K562 (cell line): Measurements from ENCODE around the gene ALDH5A1. TPM values are rescaled to one million over a fixed set of nuclear protein-coding genes. Genes with fewer than 3 reads are reported as not detected.

Experiments used
- BRCA1 ChIP-seq, 2 experiments: fragments of 450-650 bp in 1 of 2; sonication (generic) in 1 of 2; formaldehyde crosslinking in 1 of 2; IDR thresholded peaks; 2 replicates each; pipeline versions ENCODE4 v1.5.0 to v1.6.1; 2017 to 2020; ENCODE audit warnings: mild to moderate bottlenecking in 1 of 2, missing genetic modification reagents in 1 of 2
- CBFA2T3 ChIP-seq: fragments of 450-650 bp; IDR thresholded peaks from 2 replicates; pipeline ENCODE4 v1.6.1; 2017
- HNRNPLL ChIP-seq: fragments of 200-400 bp; formaldehyde crosslinking; IDR thresholded peaks from 2 replicates; pipeline ENCODE4 v1.6.1; 2017; ENCODE audit warnings: low read length, low read depth, mild to moderate bottlenecking; ENCODE audit not compliant: poor library complexity, severe bottlenecking
- HNRNPUL1 ChIP-seq: fragments of 200-400 bp; formaldehyde crosslinking; IDR thresholded peaks from 2 replicates; pipeline ENCODE4 v1.6.1; 2017; ENCODE audit warnings: low read length
- NCOA6 ChIP-seq: fragments of 450-650 bp; IDR thresholded peaks from 2 replicates; pipeline ENCODE4 v1.6.1; 2017; ENCODE audit warnings: mild to moderate bottlenecking
- PHF20 ChIP-seq: fragments of 450-650 bp; IDR thresholded peaks from 2 replicates; pipeline ENCODE4 v1.6.1; 2018; ENCODE audit not compliant: partially characterized antibody
- RAD21 ChIP-seq, 2 experiments: fragments of 250-450 bp in 1 of 2; fragments of 450-650 bp in 1 of 2; sonication (Bioruptor Pico) in 1 of 2; formaldehyde crosslinking in 1 of 2; IDR thresholded peaks in 1 of 2; conservative IDR thresholded peaks in 1 of 2; 2 replicates each; pipeline versions ENCODE4 v1.4.0 to v1.8.0; 2020 to 2022; ENCODE audit warnings: mild to moderate bottlenecking in 2 of 2, moderate library complexity in 1 of 2
- RBM34 ChIP-seq: fragments of 200-400 bp; formaldehyde crosslinking; IDR thresholded peaks from 2 replicates; pipeline ENCODE4 v1.6.1; 2018; ENCODE audit warnings: low read length, borderline replicate concordance; ENCODE audit not compliant: insufficient read depth
- SP1 ChIP-seq: sonication (generic); formaldehyde crosslinking; IDR thresholded peaks from 2 replicates; pipeline ENCODE4 v1.8.1; 2022; ENCODE audit warnings: mild to moderate bottlenecking, missing genetic modification reagents
- ZZZ3 ChIP-seq: fragments of 450-650 bp; IDR thresholded peaks from 2 replicates; pipeline ENCODE4 v1.6.1; 2016; ENCODE audit warnings: antibody characterized with exemption, mild to moderate bottlenecking, moderate library complexity
- polyA plus RNA-seq, 8 experiments: library from polyadenylated mRNA; depleted of rRNA in 4 of 8; stranded (reverse) in 5 of 8; unstranded in 3 of 8; fragments of >200 nt; fragmentation: Nextera tagmentation in 2 of 8; fragmentation: Illumina TruSeq in 1 of 8; extraction: Ambion mirVana in 2 of 8; extraction: Trizol in 1 of 8; gene quantifications; 2 replicates each; pipeline versions ENCODE4 v1.2.1 to v1.2.3, GENCODE V29; 2011 to 2014; ENCODE audit warnings: inconsistent platforms in 1 of 8, missing spikeins in 1 of 8
- total RNA-seq, 7 experiments: library from RNA; depleted of rRNA in 6 of 7; stranded (reverse); fragments of >200 nt in 6 of 7; fragmentation: Illumina TruSeq in 2 of 7; extraction: Trizol in 2 of 7; gene quantifications; 2 replicates each; pipeline versions ENCODE4 v1.2.1 to v1.2.3, GENCODE V29; 2011 to 2021; ENCODE audit warnings: low replicate concordance in 1 of 7
- TF ChIP-seq, protein P1 (sequence below): fragments of 450-650 bp; IDR thresholded peaks from 2 replicates; pipeline ENCODE4 v1.6.1; 2016; ENCODE audit warnings: mild to moderate bottlenecking
- TF ChIP-seq, protein P2 (sequence below), 3 experiments: IDR thresholded peaks in 2 of 3; conservative IDR thresholded peaks in 1 of 3; 2 replicates each; pipeline ENCODE4 v1.5.1; 2011 to 2012; ENCODE audit warnings: low read length in 3 of 3, mild to moderate bottlenecking in 3 of 3, control low read depth in 2 of 3, improper control_type of control experiment in 1 of 3, inconsistent platforms in 1 of 3, low read depth in 1 of 3, mixed read lengths in 1 of 3, moderate library complexity in 1 of 3; ENCODE audit not compliant: insufficient read depth in 2 of 3
- TF ChIP-seq, protein P3 (sequence below): IDR thresholded peaks from 2 replicates; pipeline ENCODE4 v1.6.1; 2011; ENCODE audit not compliant: insufficient read length; ENCODE audit errors: extremely low read depth
- TF ChIP-seq, protein P4 (sequence below): fragments of 450-650 bp; IDR thresholded peaks from 2 replicates; pipeline ENCODE4 v1.6.1; 2017; ENCODE audit warnings: antibody characterized with exemption, mild to moderate bottlenecking
- TF ChIP-seq, protein P5 (sequence below): sonication (generic); formaldehyde crosslinking; IDR thresholded peaks from 2 replicates; pipeline ENCODE4 v1.8.0; 2022; ENCODE audit warnings: mild to moderate bottlenecking, missing genetic modification reagents

ALDH5A1 gene
- total and polyA plus RNA-seq, 9 of the 15 experiments (the other 6 are each of a cell fraction or from before 2014, with no cell fraction given): 2.2 to 19.7 (median 9.5) TPM

DNA sequence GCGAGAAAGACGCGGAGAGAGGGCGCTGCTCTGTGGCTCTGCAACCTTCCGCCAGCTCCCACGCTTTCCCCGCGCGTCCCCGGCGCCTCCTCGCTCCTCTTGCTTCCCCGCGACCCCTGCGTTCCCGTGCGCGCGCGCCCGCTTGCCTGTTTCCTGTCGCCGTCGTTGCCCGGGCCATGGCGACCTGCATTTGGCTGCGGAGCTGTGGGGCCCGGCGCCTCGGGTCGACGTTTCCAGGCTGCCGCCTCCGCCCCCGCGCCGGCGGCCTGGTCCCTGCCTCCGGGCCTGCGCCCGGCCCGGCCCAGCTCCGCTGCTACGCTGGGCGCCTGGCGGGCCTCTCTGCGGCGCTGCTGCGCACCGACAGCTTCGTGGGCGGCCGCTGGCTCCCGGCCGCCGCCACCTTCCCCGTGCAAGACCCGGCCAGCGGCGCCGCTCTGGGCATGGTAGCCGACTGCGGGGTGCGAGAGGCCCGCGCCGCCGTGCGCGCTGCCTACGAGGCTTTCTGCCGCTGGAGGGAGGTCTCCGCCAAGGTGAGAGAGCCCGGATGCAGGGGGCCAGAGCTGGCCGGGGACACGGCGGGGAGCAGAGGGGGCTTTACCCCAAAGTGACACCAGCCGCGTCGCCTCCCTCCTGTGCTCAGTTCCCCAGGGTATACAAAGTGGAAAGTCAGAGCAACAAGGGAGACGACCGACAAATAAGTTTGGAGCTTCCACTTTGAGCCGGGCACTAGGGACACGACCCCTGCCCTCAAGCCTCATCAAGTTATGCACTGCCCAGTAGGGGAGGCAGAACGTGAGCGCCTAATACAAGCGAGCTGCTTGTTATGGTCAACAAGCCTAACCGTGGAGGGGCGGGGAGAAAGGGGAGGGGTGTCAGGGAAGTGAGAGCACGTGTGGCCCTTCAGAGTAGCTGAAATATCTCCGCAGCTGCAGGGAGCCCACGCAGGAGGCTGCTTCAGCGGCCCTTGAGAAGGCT is at the start of gene ALDH5A1 (continued):
- TF ChIP-seq RBM34: no peak
- TF ChIP-seq ZZZ3: no peak
- TF ChIP-seq NCOA6: no peak
- TF ChIP-seq CBFA2T3: 0 out of 2 replicates have a peak, but pooled peaks have one; percentile 9
- TF ChIP-seq HNRNPLL: peak; percentile 63
- TF ChIP-seq BRCA1 (IDR thresholded peaks at IDR 0.05): no peak
- no peak for TF ChIP-seq BRCA1 (CRISPR knock-in tag; IDR thresholded peaks at IDR 0.05)
- no peak for TF ChIP-seq HNRNPUL1
- TF ChIP-seq RAD21 (CRISPR knock-in tag; conservative IDR thresholded peaks at IDR 0.05 in 1 of 2, IDR thresholded peaks at IDR 0.05 in 1 of 2): no peak; a peak in 2 of 4 replicates
- TF ChIP-seq, protein P1, sequence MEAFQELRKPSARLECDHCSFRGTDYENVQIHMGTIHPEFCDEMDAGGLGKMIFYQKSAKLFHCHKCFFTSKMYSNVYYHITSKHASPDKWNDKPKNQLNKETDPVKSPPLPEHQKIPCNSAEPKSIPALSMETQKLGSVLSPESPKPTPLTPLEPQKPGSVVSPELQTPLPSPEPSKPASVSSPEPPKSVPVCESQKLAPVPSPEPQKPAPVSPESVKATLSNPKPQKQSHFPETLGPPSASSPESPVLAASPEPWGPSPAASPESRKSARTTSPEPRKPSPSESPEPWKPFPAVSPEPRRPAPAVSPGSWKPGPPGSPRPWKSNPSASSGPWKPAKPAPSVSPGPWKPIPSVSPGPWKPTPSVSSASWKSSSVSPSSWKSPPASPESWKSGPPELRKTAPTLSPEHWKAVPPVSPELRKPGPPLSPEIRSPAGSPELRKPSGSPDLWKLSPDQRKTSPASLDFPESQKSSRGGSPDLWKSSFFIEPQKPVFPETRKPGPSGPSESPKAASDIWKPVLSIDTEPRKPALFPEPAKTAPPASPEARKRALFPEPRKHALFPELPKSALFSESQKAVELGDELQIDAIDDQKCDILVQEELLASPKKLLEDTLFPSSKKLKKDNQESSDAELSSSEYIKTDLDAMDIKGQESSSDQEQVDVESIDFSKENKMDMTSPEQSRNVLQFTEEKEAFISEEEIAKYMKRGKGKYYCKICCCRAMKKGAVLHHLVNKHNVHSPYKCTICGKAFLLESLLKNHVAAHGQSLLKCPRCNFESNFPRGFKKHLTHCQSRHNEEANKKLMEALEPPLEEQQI: no peak
- TF ChIP-seq, protein P2, sequence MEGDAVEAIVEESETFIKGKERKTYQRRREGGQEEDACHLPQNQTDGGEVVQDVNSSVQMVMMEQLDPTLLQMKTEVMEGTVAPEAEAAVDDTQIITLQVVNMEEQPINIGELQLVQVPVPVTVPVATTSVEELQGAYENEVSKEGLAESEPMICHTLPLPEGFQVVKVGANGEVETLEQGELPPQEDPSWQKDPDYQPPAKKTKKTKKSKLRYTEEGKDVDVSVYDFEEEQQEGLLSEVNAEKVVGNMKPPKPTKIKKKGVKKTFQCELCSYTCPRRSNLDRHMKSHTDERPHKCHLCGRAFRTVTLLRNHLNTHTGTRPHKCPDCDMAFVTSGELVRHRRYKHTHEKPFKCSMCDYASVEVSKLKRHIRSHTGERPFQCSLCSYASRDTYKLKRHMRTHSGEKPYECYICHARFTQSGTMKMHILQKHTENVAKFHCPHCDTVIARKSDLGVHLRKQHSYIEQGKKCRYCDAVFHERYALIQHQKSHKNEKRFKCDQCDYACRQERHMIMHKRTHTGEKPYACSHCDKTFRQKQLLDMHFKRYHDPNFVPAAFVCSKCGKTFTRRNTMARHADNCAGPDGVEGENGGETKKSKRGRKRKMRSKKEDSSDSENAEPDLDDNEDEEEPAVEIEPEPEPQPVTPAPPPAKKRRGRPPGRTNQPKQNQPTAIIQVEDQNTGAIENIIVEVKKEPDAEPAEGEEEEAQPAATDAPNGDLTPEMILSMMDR (IDR thresholded peaks at IDR 0.05 in 2 of 3, conservative IDR thresholded peaks at IDR 0.05 in 1 of 3; ENCODE audit: insufficient read depth in 2 of 3, low read depth in 1 of 3, low read length in 3 of 3): peak in 2 of 3 experiments; percentile 48 to 62; a peak in 3 of 6 replicates
- TF ChIP-seq, protein P3, sequence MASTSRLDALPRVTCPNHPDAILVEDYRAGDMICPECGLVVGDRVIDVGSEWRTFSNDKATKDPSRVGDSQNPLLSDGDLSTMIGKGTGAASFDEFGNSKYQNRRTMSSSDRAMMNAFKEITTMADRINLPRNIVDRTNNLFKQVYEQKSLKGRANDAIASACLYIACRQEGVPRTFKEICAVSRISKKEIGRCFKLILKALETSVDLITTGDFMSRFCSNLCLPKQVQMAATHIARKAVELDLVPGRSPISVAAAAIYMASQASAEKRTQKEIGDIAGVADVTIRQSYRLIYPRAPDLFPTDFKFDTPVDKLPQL: no peak
- TF ChIP-seq PHF20: no peak
- TF ChIP-seq, protein P4, sequence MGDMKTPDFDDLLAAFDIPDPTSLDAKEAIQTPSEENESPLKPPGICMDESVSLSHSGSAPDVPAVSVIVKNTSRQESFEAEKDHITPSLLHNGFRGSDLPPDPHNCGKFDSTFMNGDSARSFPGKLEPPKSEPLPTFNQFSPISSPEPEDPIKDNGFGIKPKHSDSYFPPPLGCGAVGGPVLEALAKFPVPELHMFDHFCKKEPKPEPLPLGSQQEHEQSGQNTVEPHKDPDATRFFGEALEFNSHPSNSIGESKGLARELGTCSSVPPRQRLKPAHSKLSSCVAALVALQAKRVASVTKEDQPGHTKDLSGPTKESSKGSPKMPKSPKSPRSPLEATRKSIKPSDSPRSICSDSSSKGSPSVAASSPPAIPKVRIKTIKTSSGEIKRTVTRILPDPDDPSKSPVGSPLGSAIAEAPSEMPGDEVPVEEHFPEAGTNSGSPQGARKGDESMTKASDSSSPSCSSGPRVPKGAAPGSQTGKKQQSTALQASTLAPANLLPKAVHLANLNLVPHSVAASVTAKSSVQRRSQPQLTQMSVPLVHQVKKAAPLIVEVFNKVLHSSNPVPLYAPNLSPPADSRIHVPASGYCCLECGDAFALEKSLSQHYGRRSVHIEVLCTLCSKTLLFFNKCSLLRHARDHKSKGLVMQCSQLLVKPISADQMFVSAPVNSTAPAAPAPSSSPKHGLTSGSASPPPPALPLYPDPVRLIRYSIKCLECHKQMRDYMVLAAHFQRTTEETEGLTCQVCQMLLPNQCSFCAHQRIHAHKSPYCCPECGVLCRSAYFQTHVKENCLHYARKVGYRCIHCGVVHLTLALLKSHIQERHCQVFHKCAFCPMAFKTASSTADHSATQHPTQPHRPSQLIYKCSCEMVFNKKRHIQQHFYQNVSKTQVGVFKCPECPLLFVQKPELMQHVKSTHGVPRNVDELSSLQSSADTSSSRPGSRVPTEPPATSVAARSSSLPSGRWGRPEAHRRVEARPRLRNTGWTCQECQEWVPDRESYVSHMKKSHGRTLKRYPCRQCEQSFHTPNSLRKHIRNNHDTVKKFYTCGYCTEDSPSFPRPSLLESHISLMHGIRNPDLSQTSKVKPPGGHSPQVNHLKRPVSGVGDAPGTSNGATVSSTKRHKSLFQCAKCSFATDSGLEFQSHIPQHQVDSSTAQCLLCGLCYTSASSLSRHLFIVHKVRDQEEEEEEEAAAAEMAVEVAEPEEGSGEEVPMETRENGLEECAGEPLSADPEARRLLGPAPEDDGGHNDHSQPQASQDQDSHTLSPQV: peak; percentile 60; the same call in 1 of the 2 replicates
- TF ChIP-seq, protein P5, sequence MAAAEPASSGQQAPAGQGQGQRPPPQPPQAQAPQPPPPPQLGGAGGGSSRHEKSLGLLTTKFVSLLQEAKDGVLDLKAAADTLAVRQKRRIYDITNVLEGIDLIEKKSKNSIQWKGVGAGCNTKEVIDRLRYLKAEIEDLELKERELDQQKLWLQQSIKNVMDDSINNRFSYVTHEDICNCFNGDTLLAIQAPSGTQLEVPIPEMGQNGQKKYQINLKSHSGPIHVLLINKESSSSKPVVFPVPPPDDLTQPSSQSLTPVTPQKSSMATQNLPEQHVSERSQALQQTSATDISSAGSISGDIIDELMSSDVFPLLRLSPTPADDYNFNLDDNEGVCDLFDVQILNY (CRISPR knock-in tag): no peak
- TF ChIP-seq SP1 (CRISPR knock-in tag): no peak
